ENCODE measurements around the gene KAT14. TPM values are rescaled to one million over a fixed set of nuclear protein-coding genes. Genes with fewer than 3 reads are reported as not detected.
"Not testable (repeated sequence)": the region's sequence is repeated elsewhere in the genome, so short reads cannot be mapped to it uniquely, and the experiment has no call there.

Gene KAT14, protein sequence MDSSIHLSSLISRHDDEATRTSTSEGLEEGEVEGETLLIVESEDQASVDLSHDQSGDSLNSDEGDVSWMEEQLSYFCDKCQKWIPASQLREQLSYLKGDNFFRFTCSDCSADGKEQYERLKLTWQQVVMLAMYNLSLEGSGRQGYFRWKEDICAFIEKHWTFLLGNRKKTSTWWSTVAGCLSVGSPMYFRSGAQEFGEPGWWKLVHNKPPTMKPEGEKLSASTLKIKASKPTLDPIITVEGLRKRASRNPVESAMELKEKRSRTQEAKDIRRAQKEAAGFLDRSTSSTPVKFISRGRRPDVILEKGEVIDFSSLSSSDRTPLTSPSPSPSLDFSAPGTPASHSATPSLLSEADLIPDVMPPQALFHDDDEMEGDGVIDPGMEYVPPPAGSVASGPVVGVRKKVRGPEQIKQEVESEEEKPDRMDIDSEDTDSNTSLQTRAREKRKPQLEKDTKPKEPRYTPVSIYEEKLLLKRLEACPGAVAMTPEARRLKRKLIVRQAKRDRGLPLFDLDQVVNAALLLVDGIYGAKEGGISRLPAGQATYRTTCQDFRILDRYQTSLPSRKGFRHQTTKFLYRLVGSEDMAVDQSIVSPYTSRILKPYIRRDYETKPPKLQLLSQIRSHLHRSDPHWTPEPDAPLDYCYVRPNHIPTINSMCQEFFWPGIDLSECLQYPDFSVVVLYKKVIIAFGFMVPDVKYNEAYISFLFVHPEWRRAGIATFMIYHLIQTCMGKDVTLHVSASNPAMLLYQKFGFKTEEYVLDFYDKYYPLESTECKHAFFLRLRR
- total RNA-seq = 10 to 100 TPM; 14.1 to 18.2 (median 16.3) TPM

DNA sequence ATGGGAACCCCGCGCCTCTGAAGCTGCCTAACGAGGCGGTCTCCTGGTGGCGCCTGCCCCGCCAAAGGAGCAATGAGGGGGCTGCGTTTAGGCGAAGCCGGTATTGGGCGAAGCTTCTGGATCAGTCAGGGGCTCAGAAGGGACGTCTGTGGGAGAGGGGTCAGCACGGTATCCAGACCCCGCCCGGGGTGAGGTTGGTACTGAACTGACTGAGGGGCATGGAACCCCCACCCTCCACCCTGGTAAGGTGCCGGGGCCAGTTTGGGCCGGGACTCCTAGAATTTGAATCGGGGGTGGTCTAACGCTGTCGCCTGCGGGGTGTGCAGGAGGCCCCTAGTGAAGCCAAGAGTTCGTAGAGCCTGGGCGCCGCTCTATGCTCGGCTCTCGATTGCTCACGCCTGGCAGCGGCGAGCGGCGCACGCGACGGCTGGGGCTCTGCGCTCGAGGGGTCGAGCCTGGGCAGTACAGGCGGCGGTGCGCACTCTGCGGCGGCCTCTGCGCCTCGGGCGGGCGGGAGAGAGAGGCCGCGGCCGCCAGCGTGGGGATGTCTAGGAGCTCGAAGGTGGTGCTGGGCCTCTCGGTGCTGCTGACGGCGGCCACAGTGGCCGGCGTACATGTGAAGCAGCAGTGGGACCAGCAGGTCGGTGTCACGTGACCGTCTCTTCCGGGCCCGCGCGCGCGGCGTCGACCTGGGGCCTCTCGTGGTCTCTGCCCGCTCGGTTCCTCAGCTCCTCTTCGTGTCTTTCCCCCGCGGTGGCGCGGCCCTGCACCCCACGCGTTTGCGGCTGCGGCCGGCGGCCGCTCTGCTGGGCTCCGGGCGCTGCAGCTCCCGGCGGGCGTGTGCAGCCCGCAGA lies at the start of gene KAT14, which contains the start of gene PET117:
KAT14 (plus strand) TSS at position 452 of the 854 bp plus-strand sequence. CDS start 4,798 bp downstream, outside the sequence.
PET117 (plus strand) TSS at position 452 of the 854 bp plus-strand sequence; CDS start at position 545, 93 bp downstream.
- Histone ChIP-seq H3K36me3 (peaks cover 0 to 6% (median 4%) of the 10 kb centered on the region in 4 donors), H3K4me1 (peaks cover 21 to 43% (median 41%) of the 10 kb centered on the region in 4 donors), H3K27me3 (no peaks in the 10 kb centered on the region), H3K9me3 (no peaks in the 10 kb centered on the region), H3K4me3 (peak within 1 kb of the TSS; percentile 76 to 96 (median 87)), H3K27ac (replicated peaks in 1 of 4) (peak within 1 kb of the TSS; percentile 83 to 92 (median 90))
- peak; percentile 96 for DNase-seq (ENCODE audit: extremely low spot score)
- WGBS = under 1% methylated on average over 48 of the region's 87 CpGs
- intact Hi-C loops (cut with DNase I) = loop anchor here (5.0 kb wide), 1 partner anchor 150 kb away; the partner anchor contains the start of gene ZNF133
- TF ChIP-seq POLR2A (IDR thresholded peaks at IDR 0.05; ENCODE audit: low read depth) (peak; percentile 23), POLR2AphosphoS5 (IDR thresholded peaks at IDR 0.05) (peak; percentile 88 to 91)
- TF ChIP-seq, protein P1, sequence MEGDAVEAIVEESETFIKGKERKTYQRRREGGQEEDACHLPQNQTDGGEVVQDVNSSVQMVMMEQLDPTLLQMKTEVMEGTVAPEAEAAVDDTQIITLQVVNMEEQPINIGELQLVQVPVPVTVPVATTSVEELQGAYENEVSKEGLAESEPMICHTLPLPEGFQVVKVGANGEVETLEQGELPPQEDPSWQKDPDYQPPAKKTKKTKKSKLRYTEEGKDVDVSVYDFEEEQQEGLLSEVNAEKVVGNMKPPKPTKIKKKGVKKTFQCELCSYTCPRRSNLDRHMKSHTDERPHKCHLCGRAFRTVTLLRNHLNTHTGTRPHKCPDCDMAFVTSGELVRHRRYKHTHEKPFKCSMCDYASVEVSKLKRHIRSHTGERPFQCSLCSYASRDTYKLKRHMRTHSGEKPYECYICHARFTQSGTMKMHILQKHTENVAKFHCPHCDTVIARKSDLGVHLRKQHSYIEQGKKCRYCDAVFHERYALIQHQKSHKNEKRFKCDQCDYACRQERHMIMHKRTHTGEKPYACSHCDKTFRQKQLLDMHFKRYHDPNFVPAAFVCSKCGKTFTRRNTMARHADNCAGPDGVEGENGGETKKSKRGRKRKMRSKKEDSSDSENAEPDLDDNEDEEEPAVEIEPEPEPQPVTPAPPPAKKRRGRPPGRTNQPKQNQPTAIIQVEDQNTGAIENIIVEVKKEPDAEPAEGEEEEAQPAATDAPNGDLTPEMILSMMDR (IDR thresholded peaks at IDR 0.05) = no peak

DNA sequence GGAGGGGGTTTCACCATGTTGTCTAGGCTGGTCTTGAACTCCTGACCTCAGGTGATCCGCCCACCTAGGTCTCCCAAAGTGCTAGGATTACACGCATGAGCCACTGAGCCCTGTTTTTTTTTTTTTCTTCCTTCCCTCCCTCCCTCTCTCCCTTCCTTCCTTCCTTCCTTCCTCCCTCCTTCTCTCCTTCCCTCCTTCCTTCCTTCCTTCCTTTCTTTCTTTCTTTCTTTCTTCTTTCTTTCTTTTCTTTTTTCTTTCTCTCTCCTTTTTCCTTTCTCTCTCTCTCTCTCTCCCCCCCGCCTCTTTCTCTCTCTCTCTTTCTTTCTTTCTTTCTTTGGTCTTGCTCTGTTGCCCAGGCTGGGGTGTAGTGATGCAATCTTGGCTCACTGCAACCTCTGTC lies 49.4 kb upstream of the KAT14 start:
- DNase-seq (ENCODE audit: extremely low spot score); intact Hi-C loops (cut with DNase I); H3K36me3 ChIP-seq; H3K4me3 ChIP-seq; H3K4me1 ChIP-seq; H3K27me3 ChIP-seq; H3K9me3 ChIP-seq; H3K27ac ChIP-seq (replicated peaks in 1 of 4): not testable (repeated sequence)
- 94% methylated on average over 3 of the region's 3 CpGs for WGBS

DNA sequence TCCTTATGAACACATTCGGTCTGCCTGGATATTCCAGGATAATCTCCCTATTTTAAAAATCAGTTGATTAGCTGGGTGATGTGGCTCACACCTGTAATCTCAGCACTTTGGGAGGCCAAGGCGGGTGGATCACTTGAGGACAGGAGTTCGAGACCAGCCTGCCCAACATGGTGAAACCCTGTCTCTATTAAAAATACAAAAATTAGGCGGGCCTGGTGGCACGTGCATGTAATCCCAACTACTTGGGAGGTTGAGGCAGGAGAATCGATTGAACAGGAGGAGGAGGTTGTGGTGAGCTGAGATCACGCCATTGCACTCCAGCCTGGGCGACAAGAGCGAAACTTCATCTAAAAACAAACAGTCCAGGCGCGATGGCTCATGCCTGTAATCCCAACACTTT lies 48.8 kb upstream of the KAT14 start:
- H3K4me3 ChIP-seq; H3K27ac ChIP-seq (replicated peaks in 1 of 4); H3K9me3 ChIP-seq; H3K4me1 ChIP-seq; H3K27me3 ChIP-seq; H3K36me3 ChIP-seq; intact Hi-C loops (cut with DNase I); DNase-seq (ENCODE audit: extremely low spot score): not testable (repeated sequence)
- WGBS = 93% methylated on average over 11 of the region's 11 CpGs

DNA sequence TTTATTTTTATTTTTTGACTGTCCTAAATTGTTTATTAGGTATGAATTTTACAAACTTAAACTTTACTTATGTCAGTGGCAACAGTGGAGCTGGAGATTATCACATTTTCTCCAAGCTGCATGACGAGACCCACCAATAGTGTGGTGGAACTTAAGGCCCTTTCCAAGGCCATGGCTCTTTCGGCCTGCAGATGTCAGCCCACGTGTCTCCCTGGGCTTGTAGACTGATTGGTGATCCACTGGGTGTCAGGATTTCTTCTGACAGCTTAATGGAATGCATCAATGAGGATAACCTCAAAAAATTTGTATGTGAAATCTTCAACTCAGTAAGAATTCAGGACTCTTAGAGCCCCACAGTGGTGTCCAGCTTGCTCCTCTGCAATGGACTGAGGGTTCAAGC lies 47.6 kb upstream of the KAT14 start:
- H3K4me3 ChIP-seq = no peak overlapping the region
- no peak for DNase-seq (ENCODE audit: extremely low spot score)

DNA sequence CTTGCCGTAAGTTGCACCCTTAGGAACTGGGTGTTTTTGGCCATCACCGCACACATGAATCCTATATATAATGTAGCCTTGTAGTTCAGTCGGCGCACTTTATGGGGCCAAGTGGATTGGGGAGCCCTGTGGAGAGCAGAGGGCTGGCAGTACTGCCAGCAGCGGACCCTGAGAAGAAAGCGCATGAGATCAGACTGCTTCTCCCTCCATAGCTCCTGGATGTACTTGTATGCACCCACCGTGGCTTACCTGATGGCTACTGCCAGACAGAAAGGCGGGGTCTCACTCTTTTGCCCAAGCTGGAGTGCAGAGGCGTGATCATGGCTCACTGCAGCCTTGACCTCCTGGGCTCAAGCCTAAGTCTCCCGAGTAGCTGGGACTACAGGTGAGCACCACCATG lies 47.2 kb upstream of the KAT14 start:
- intact Hi-C loops (cut with DNase I) = no loop called here
- peaks cover 0 to 8% (median 0%) of the 10 kb centered on the region in 4 donors for H3K27me3 ChIP-seq
- no peak for DNase-seq (ENCODE audit: extremely low spot score)
- H3K4me3 ChIP-seq = no peak overlapping the region
- TF ChIP-seq, protein P1 (IDR thresholded peaks at IDR 0.05) = no peak
- TF ChIP-seq POLR2AphosphoS5 (IDR thresholded peaks at IDR 0.05) (no peak), POLR2A (IDR thresholded peaks at IDR 0.05; ENCODE audit: low read depth) (no peak), EP300 (IDR thresholded peaks at IDR 0.05) (no peak)
- 95% methylated on average over 10 of the region's 10 CpGs for WGBS
- H3K36me3 ChIP-seq = no peaks in the 10 kb centered on the region
- H3K27ac ChIP-seq (replicated peaks in 1 of 4) = no peak overlapping the region
- no peaks in the 10 kb centered on the region for H3K9me3 ChIP-seq
- H3K4me1 ChIP-seq = no peaks in the 10 kb centered on the region

More for the DNA sequence above, 47.6 kb upstream of the KAT14 start:
- H3K27me3 ChIP-seq = peaks cover 0 to 8% (median 0%) of the 10 kb centered on the region in 4 donors
- intact Hi-C loops (cut with DNase I) = no loop called here
- no peaks in the 10 kb centered on the region for H3K36me3 ChIP-seq
- H3K4me1 ChIP-seq = no peaks in the 10 kb centered on the region
- TF ChIP-seq POLR2AphosphoS5 (IDR thresholded peaks at IDR 0.05) (no peak), POLR2A (IDR thresholded peaks at IDR 0.05; ENCODE audit: low read depth) (no peak), EP300 (IDR thresholded peaks at IDR 0.05) (no peak)
- TF ChIP-seq, protein P1 (IDR thresholded peaks at IDR 0.05) = no peak
- H3K27ac ChIP-seq (replicated peaks in 1 of 4) = no peak overlapping the region
- 67% methylated on average over 3 of the region's 3 CpGs for WGBS
- no peaks in the 10 kb centered on the region for H3K9me3 ChIP-seq

Measured in esophagus muscularis mucosa (tissue), 4 donors.